ENCODE measurements around the gene CRACR2B.

The CRACR2B gene

GRCh38 chr11:826227-826621, 1.5 kb upstream of the CRACR2B start:
- Histone ChIP-seq H3K4me3 (ENCODE audit: low read length, poor library complexity, severe bottlenecking) (peak overlapping the region; percentile 81), H3K36me3 (ENCODE audit: insufficient read depth, low read length) (no peaks in the 10 kb centered on the region), H3K9ac (ENCODE audit: low read depth, low read length, poor library complexity, severe bottlenecking) (peak overlapping the region; percentile 88), H3K79me2 (ENCODE audit: insufficient read depth, low read length) (peaks cover 18% of the 10 kb centered on the region), H3K9me3 (ENCODE audit: insufficient read depth, low read depth, low read length) (no peaks in the 10 kb centered on the region), H3F3A (ENCODE audit: low read depth) (no peaks in the 10 kb centered on the region), H3K4me1 (ENCODE audit: insufficient read depth, low read length, poor library complexity, severe bottlenecking) (peaks cover 25% of the 10 kb centered on the region), H3K27me3 (ENCODE audit: insufficient read depth, low read length, poor library complexity, severe bottlenecking) (no peaks in the 10 kb centered on the region), H4K20me1 (ENCODE audit: insufficient read depth, low read length, poor library complexity, severe bottlenecking) (peaks cover 10% of the 10 kb centered on the region), H2AFZ (ENCODE audit: low read length) (peak overlapping the region; percentile 85; the same call in 1 of the 2 replicates), H3K4me2 (ENCODE audit: low read depth, low read length, poor library complexity, severe bottlenecking) (peak overlapping the region; percentile 92), H3K9me2 (replicated peaks; ENCODE audit: low read depth, low read length) (no peaks in the 10 kb centered on the region)
- no peak for TF ChIP-seq EZH2phosphoT487 (IDR thresholded peaks at IDR 0.05; ENCODE audit: borderline replicate concordance)
- TF ChIP-seq, protein P1, sequence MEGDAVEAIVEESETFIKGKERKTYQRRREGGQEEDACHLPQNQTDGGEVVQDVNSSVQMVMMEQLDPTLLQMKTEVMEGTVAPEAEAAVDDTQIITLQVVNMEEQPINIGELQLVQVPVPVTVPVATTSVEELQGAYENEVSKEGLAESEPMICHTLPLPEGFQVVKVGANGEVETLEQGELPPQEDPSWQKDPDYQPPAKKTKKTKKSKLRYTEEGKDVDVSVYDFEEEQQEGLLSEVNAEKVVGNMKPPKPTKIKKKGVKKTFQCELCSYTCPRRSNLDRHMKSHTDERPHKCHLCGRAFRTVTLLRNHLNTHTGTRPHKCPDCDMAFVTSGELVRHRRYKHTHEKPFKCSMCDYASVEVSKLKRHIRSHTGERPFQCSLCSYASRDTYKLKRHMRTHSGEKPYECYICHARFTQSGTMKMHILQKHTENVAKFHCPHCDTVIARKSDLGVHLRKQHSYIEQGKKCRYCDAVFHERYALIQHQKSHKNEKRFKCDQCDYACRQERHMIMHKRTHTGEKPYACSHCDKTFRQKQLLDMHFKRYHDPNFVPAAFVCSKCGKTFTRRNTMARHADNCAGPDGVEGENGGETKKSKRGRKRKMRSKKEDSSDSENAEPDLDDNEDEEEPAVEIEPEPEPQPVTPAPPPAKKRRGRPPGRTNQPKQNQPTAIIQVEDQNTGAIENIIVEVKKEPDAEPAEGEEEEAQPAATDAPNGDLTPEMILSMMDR (conservative IDR thresholded peaks at IDR 0.05; ENCODE audit: low read length), result no peak

GRCh38 chr11:826836-827145, 928 bp upstream of the CRACR2B start:
- H3K4me3 ChIP-seq (ENCODE audit: low read length, poor library complexity, severe bottlenecking), result peak overlapping the region; percentile 81
- H3K27me3 ChIP-seq (ENCODE audit: insufficient read depth, low read length, poor library complexity, severe bottlenecking), result no peaks in the 10 kb centered on the region
- no peaks in the 10 kb centered on the region for H3K36me3 ChIP-seq (ENCODE audit: insufficient read depth, low read length)
- no peaks in the 10 kb centered on the region for H3K9me3 ChIP-seq (ENCODE audit: insufficient read depth, low read depth, low read length)
- peak overlapping the region; percentile 88 for H3K9ac ChIP-seq (ENCODE audit: low read depth, low read length, poor library complexity, severe bottlenecking)
- H3K9me2 ChIP-seq (replicated peaks; ENCODE audit: low read depth, low read length), result no peaks in the 10 kb centered on the region
- TF ChIP-seq, protein P1 (conservative IDR thresholded peaks at IDR 0.05; ENCODE audit: low read length), result no peak
- no peak for TF ChIP-seq EZH2phosphoT487 (IDR thresholded peaks at IDR 0.05; ENCODE audit: borderline replicate concordance)
- H3K4me2 ChIP-seq (ENCODE audit: low read depth, low read length, poor library complexity, severe bottlenecking), result peak overlapping the region; percentile 92
- H2AFZ ChIP-seq (ENCODE audit: low read length), result peak overlapping the region; percentile 85
- no peaks in the 10 kb centered on the region for H3F3A ChIP-seq (ENCODE audit: low read depth)
- H4K20me1 ChIP-seq (ENCODE audit: insufficient read depth, low read length, poor library complexity, severe bottlenecking), result peaks cover 5% of the 10 kb centered on the region
- peaks cover 12% of the 10 kb centered on the region; the same call in 1 of the 2 replicates for H3K79me2 ChIP-seq (ENCODE audit: insufficient read depth, low read length)
- peaks cover 25% of the 10 kb centered on the region for H3K4me1 ChIP-seq (ENCODE audit: insufficient read depth, low read length, poor library complexity, severe bottlenecking)

DNA sequence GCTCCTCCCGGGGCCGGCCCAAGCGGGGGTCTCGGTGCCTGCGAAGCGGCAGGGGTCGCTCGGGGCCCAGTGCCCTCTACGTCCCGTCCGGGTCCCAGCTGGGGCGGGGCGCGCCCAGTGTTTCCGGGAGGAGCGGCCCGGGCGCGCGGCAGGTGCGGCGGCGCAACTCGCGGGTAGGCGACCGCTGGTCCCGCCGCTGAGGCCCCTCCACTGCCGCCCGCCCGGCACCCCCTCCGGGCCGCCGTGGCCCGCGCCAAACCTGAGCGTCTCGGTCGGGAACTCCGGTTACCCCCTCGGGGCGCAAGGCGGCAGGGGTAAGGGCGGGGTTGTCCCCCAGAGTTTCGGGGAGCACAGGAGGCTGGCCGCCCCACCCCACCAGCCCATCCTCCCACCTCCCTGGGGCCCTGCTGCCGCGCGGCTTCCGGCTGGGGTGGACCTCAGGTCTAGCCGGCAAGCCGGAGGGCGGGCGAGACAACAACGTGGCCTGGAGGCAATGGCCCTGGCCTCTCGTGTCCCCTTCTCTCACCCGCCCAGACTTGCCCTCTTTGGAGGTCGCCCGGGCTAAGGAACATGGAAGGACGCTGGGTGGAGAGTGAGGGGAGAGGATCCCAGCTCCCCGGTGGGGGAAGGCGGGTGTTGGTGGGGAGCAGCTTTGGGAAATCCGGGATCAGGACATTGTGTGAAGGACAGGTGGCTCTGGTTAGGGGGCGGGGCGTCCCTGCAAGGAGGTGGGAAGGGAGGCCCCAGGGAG, 398 bp upstream of the CRACR2B start:
- Histone ChIP-seq H3K4me2 (ENCODE audit: low read depth, low read length, poor library complexity, severe bottlenecking) (peak overlapping the region; percentile 92), H3K4me1 (ENCODE audit: insufficient read depth, low read length, poor library complexity, severe bottlenecking) (peaks cover 25% of the 10 kb centered on the region), H3K36me3 (ENCODE audit: insufficient read depth, low read length) (no peaks in the 10 kb centered on the region), H3K4me3 (ENCODE audit: low read length, poor library complexity, severe bottlenecking) (peak overlapping the region; percentile 81), H4K20me1 (ENCODE audit: insufficient read depth, low read length, poor library complexity, severe bottlenecking) (peaks cover 1% of the 10 kb centered on the region), H3K79me2 (ENCODE audit: insufficient read depth, low read length) (peaks cover 7% of the 10 kb centered on the region; the same call in 1 of the 2 replicates), H3K9me3 (ENCODE audit: insufficient read depth, low read depth, low read length) (no peaks in the 10 kb centered on the region), H3F3A (ENCODE audit: low read depth) (no peaks in the 10 kb centered on the region), H3K9me2 (replicated peaks; ENCODE audit: low read depth, low read length) (no peaks in the 10 kb centered on the region), H3K9ac (ENCODE audit: low read depth, low read length, poor library complexity, severe bottlenecking) (peak overlapping the region; percentile 88), H2AFZ (ENCODE audit: low read length) (peak overlapping the region; percentile 85), H3K27me3 (ENCODE audit: insufficient read depth, low read length, poor library complexity, severe bottlenecking) (no peaks in the 10 kb centered on the region)
- TF ChIP-seq, protein P1 (conservative IDR thresholded peaks at IDR 0.05; ENCODE audit: low read length), result no peak
- TF ChIP-seq EZH2phosphoT487 (IDR thresholded peaks at IDR 0.05; ENCODE audit: borderline replicate concordance), result no peak

Data from Loucy (cell line).